GM23248 (cell line): ENCODE data around the gene HOXB9.

Source experiments
- EZH2 ChIP-seq: fragments of 200-600 bp; sonication (generic); IDR thresholded peaks from 2 replicates; pipeline ENCODE4 v1.6.1; 2018; ENCODE audit warnings: antibody characterized with exemption, mild to moderate bottlenecking; ENCODE audit not compliant: insufficient read depth, poor library complexity, severe bottlenecking
- EZH2phosphoT487 ChIP-seq: fragments of 200-600 bp; sonication (generic); IDR thresholded peaks from 2 replicates; pipeline ENCODE4 v1.6.1; 2018; ENCODE audit warnings: antibody characterized with exemption, moderate library complexity, mild to moderate bottlenecking, low read depth; ENCODE audit not compliant: insufficient read depth

- TF ChIP-seq EZH2, result no peak
- no peak for TF ChIP-seq EZH2phosphoT487
Measured at GRCh38 chr17:48597778-48598631, 28.2 kb downstream of the HOXB9 start.
